Measurements from ENCODE around the gene EEF1AKMT4.

DNA sequence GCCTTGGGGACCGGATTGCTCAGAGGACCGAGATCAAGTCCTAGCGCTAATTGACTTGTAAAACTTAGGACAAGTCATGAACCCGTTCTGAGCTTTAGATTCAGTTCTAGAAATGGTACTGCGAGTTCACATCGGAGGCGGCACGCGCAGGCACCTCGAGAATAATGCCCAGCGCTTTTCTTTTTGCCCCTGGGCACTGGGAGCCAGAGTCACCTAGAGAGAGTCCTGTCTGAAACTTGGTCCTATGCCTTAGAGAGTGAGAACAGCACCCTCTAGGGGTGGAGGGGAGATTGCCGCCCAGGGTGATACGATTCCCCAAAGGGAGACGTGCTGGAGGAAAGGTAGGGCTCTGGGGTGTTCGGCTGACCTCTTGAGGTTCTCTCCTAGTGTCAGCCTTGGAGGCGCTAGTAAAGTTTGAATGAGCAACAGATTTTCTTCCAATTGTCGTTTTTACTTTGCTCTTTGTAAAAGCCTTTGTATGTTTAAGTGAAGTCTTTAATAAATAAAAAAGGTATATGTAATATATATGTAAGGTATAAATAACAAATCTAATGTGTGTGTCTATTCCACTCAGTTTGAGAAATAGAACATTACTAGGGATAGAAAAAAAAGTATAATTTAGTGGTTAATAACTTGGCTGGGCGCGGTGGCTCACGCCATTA lies 826 bp downstream of the EEF1AKMT4 start:
- TF ChIP-seq, protein P1, sequence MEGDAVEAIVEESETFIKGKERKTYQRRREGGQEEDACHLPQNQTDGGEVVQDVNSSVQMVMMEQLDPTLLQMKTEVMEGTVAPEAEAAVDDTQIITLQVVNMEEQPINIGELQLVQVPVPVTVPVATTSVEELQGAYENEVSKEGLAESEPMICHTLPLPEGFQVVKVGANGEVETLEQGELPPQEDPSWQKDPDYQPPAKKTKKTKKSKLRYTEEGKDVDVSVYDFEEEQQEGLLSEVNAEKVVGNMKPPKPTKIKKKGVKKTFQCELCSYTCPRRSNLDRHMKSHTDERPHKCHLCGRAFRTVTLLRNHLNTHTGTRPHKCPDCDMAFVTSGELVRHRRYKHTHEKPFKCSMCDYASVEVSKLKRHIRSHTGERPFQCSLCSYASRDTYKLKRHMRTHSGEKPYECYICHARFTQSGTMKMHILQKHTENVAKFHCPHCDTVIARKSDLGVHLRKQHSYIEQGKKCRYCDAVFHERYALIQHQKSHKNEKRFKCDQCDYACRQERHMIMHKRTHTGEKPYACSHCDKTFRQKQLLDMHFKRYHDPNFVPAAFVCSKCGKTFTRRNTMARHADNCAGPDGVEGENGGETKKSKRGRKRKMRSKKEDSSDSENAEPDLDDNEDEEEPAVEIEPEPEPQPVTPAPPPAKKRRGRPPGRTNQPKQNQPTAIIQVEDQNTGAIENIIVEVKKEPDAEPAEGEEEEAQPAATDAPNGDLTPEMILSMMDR (IDR thresholded peaks at IDR 0.05): peak; percentile 50 to 83 (median 74)
- no peak for TF ChIP-seq POLR2A (IDR thresholded peaks at IDR 0.05)

All from breast epithelium (tissue), 3 donors.